ENCODE data around the gene CDH5. TPM values are rescaled to one million over a fixed set of nuclear protein-coding genes. Genes with fewer than 3 reads are reported as not detected.

CDH5 gene
- total RNA-seq, 1 donor from 2014 or later = 0.63 TPM

- TF ChIP-seq CTCF (conservative IDR thresholded peaks at IDR 0.05; ENCODE audit: low read depth, low read length) = no peak
- no peak overlapping the region for H3K4me3 ChIP-seq (ENCODE audit: low read depth, low read length)
- DNase-seq (ENCODE audit: low read depth) = no peak
Observed at GRCh38 chr16:66390346-66391108, 24.0 kb downstream of the CDH5 start.

- DNase-seq (ENCODE audit: low read depth) = no peak
- H3K4me3 ChIP-seq (ENCODE audit: low read depth, low read length) = no peak overlapping the region
- no peak for TF ChIP-seq CTCF (conservative IDR thresholded peaks at IDR 0.05; ENCODE audit: low read depth, low read length)
Observed at GRCh38 chr16:66391726-66392670, 25.5 kb downstream of the CDH5 start.

GRCh38 chr16:66395806-66396555, 29.5 kb downstream of the CDH5 start:
- DNase-seq (ENCODE audit: low read depth) = no peak
- no peak for TF ChIP-seq CTCF (conservative IDR thresholded peaks at IDR 0.05; ENCODE audit: low read depth, low read length)
- H3K4me3 ChIP-seq (ENCODE audit: low read depth, low read length) = no peak overlapping the region

- H3K4me3 ChIP-seq (ENCODE audit: low read depth, low read length) = no peak overlapping the region
- TF ChIP-seq CTCF (conservative IDR thresholded peaks at IDR 0.05; ENCODE audit: low read depth, low read length) = no peak
- DNase-seq (ENCODE audit: low read depth) = no peak
Observed at GRCh38 chr16:66397736-66398433, 31.4 kb downstream of the CDH5 start.

GRCh38 chr16:66399031-66399430, 32.5 kb downstream of the CDH5 start:
- H3K4me3 ChIP-seq (ENCODE audit: low read depth, low read length) = no peak overlapping the region
- no peak for TF ChIP-seq CTCF (conservative IDR thresholded peaks at IDR 0.05; ENCODE audit: low read depth, low read length)
- no peak for DNase-seq (ENCODE audit: low read depth)

GRCh38 chr16:66399930-66400329, 33.4 kb downstream of the CDH5 start:
- no peak overlapping the region for H3K4me3 ChIP-seq (ENCODE audit: low read depth, low read length)
- TF ChIP-seq CTCF (conservative IDR thresholded peaks at IDR 0.05; ENCODE audit: low read depth, low read length) = no peak
- DNase-seq (ENCODE audit: low read depth) = no peak

Measured in epithelial cell of proximal tubule (primary cell).